Smooth muscle cell (in vitro differentiated cells): ENCODE results near the gene BMP4. TPM values are rescaled to one million over a fixed set of nuclear protein-coding genes. Genes with fewer than 3 reads are reported as not detected.

Experiments used
- DNase-seq: peaks from one replicate; lab custom pipeline; 2025; ENCODE audit not compliant: unreplicated experiment; lab: John Stamatoyannopoulos, UW
- H2AFZ ChIP-seq: fragments of 200-600 bp; sonication (generic); 2 replicates; pipeline ENCODE4 v1.6.0; 2016; ENCODE audit warnings: antibody characterized with exemption, low read depth, mild to moderate bottlenecking
- H3F3A ChIP-seq: fragments of 200-600 bp; sonication (generic); 2 replicates; pipeline ENCODE4 v1.6.0; 2017; ENCODE audit warnings: antibody characterized with exemption, low read depth
- H3K27ac ChIP-seq: fragments of 200-600 bp; sonication (generic); 2 replicates; pipeline ENCODE4 v1.5.1; 2016; ENCODE audit warnings: low read depth, mild to moderate bottlenecking
- H3K27me3 ChIP-seq: fragments of 200-600 bp; sonication (generic); 2 replicates; pipeline ENCODE4 v1.6.1; 2016; ENCODE audit warnings: low read depth, mild to moderate bottlenecking
- H3K36me3 ChIP-seq: fragments of 200-600 bp; sonication (generic); 2 replicates; pipeline ENCODE4 v1.5.1; 2016; ENCODE audit warnings: low read depth
- H3K4me1 ChIP-seq: fragments of 200-600 bp; sonication (generic); 2 replicates; pipeline ENCODE4 v1.5.1; 2016; ENCODE audit warnings: low read depth
- H3K4me2 ChIP-seq: fragments of 200-600 bp; sonication (generic); 2 replicates; pipeline ENCODE4 v1.6.0; 2016; ENCODE audit warnings: mild to moderate bottlenecking
- H3K4me3 ChIP-seq: fragments of 200-600 bp; sonication (generic); 2 replicates; pipeline ENCODE4 v1.5.1; 2016; ENCODE audit warnings: mild to moderate bottlenecking
- H3K79me2 ChIP-seq: fragments of 200-600 bp; sonication (generic); 2 replicates; pipeline ENCODE4 v1.6.0; 2016; ENCODE audit warnings: low read depth, mild to moderate bottlenecking
- H3K9ac ChIP-seq: fragments of 200-600 bp; sonication (generic); 2 replicates; pipeline ENCODE4 v1.6.0; 2016; ENCODE audit warnings: low read depth
- H3K9me3 ChIP-seq: fragments of 200-600 bp; sonication (generic); replicated peaks from 2 replicates; pipeline ENCODE4 v1.5.1; 2016; ENCODE audit warnings: low read depth
- H4K20me1 ChIP-seq: fragments of 200-600 bp; sonication (generic); 2 replicates; pipeline ENCODE4 v1.6.0; 2016; ENCODE audit warnings: low read depth
- CTCF ChIP-seq: fragments of 200-600 bp; sonication (generic); IDR thresholded peaks from 2 replicates; pipeline ENCODE4 v1.5.1; 2017; ENCODE audit warnings: borderline replicate concordance, mild to moderate bottlenecking, antibody characterized with exemption; ENCODE audit not compliant: insufficient read depth, poor library complexity, severe bottlenecking
- WGBS: methylation state at CpG from one replicate; pipeline ENCODE4 v1.1.7; 2016; ENCODE audit warnings: low lambda C conversion rate; 5-methylcytosine and 5-hydroxymethylcytosine counted together
- polyA plus RNA-seq: library from polyadenylated mRNA; unstranded; fragments of >200 nt; fragmentation: Nextera tagmentation; extraction: Ambion mirVana; gene quantifications from 2 replicates; pipeline ENCODE4 v1.2.1, GENCODE V29; 2016
- total RNA-seq: library from RNA; depleted of rRNA; stranded (reverse); fragments of >200 nt; gene quantifications from 2 replicates; pipeline ENCODE4 v1.2.3, GENCODE V29; 2014

Gene BMP4
- total and polyA plus RNA-seq, 2 experiments from 2014 or later, result 30.5 to 38.2 TPM

- WGBS, result 66% methylated on average over 2 of the region's 2 CpGs
- no peaks in the 10 kb centered on the region for H3K27me3 ChIP-seq
- TF ChIP-seq CTCF, result no peak
- H3K4me1 ChIP-seq, result peaks cover 14% of the 10 kb centered on the region
- no peaks in the 10 kb centered on the region for H3K79me2 ChIP-seq
- DNase-seq, result no peak
- no peak overlapping the region for H3K27ac ChIP-seq
- H3K4me3 ChIP-seq, result no peak overlapping the region
- H3K36me3 ChIP-seq, result no peaks in the 10 kb centered on the region
- H4K20me1 ChIP-seq, result no peaks in the 10 kb centered on the region
- H3F3A ChIP-seq, result peaks cover 19% of the 10 kb centered on the region
- H3K9me3 ChIP-seq, result no peaks in the 10 kb centered on the region
- no peak overlapping the region for H2AFZ ChIP-seq
- no peak overlapping the region for H3K9ac ChIP-seq
- H3K4me2 ChIP-seq, result no peak overlapping the region
Observed at GRCh38 chr14:53982546-53982945, 25.9 kb upstream of the BMP4 start.

GRCh38 chr14:53979747-53980642 is 23.4 kb upstream of the BMP4 start:
- H3F3A ChIP-seq, result peaks cover 19% of the 10 kb centered on the region
- H3K9me3 ChIP-seq, result no peaks in the 10 kb centered on the region
- H4K20me1 ChIP-seq, result no peaks in the 10 kb centered on the region
- no peaks in the 10 kb centered on the region for H3K36me3 ChIP-seq
- no peaks in the 10 kb centered on the region for H3K79me2 ChIP-seq
- H3K27ac ChIP-seq, result peak overlapping the region; percentile 34
- 63% methylated on average over 7 of the region's 7 CpGs for WGBS
- H3K4me2 ChIP-seq, result peak overlapping the region; percentile 8
- H3K4me3 ChIP-seq, result no peak overlapping the region
- TF ChIP-seq CTCF, result no peak
- H3K27me3 ChIP-seq, result no peaks in the 10 kb centered on the region
- peaks cover 14% of the 10 kb centered on the region for H3K4me1 ChIP-seq
- H2AFZ ChIP-seq, result no peak overlapping the region
- no peak overlapping the region for H3K9ac ChIP-seq
- no peak for DNase-seq

- Histone ChIP-seq H3K9me3 (no peaks in the 10 kb centered on the region), H2AFZ (no peak overlapping the region), H3K4me2 (peak overlapping the region; percentile 8), H3F3A (peaks cover 19% of the 10 kb centered on the region), H4K20me1 (no peaks in the 10 kb centered on the region), H3K27me3 (no peaks in the 10 kb centered on the region), H3K27ac (peak overlapping the region; percentile 34), H3K36me3 (no peaks in the 10 kb centered on the region), H3K79me2 (no peaks in the 10 kb centered on the region), H3K9ac (peak overlapping the region; percentile 36), H3K4me1 (peaks cover 14% of the 10 kb centered on the region), H3K4me3 (no peak overlapping the region)
- WGBS, result 27% methylated on average over 4 of the region's 4 CpGs
- no peak for TF ChIP-seq CTCF
- DNase-seq, result no peak
Observed at GRCh38 chr14:53979113-53979681, 22.6 kb upstream of the BMP4 start.

- no peak for TF ChIP-seq CTCF
- Histone ChIP-seq H3K9ac (no peak overlapping the region), H3K27ac (peak overlapping the region; percentile 24), H3K4me3 (no peak overlapping the region), H3K36me3 (no peaks in the 10 kb centered on the region), H3K4me2 (no peak overlapping the region), H2AFZ (peak overlapping the region; percentile 27), H3K4me1 (peaks cover 14% of the 10 kb centered on the region), H4K20me1 (no peaks in the 10 kb centered on the region), H3K9me3 (no peaks in the 10 kb centered on the region), H3K79me2 (no peaks in the 10 kb centered on the region), H3F3A (peaks cover 19% of the 10 kb centered on the region), H3K27me3 (no peaks in the 10 kb centered on the region)
- no peak for DNase-seq
- 33% methylated on average over 3 of the region's 3 CpGs for WGBS
Observed at GRCh38 chr14:53978194-53978593, 21.6 kb upstream of the BMP4 start.
